Activated T-helper 1 cell treated with anti-CD3 and anti-CD28 coated beads, Interleukin-12 subunit alpha, Interleukin-12 subunit beta, Interleukin-2, Interleukin-4 antibody, amounts not matched to agents 30 ng/mL and 10 ng/mL and 1 ng/mL, durations not matched to agents 14 hours and 24 hours and 36 hours (primary cell): ENCODE measurements around the gene EYA2. TPM values are rescaled to one million over a fixed set of nuclear protein-coding genes. Genes with fewer than 3 reads are reported as not detected.

Source experiments
- DNase-seq: peaks from one replicate; pipeline ENCODE4 v3.0.0; 2021; ENCODE audit warnings: low spot score
- H3K27ac Mint-ChIP-seq: one replicate; pipeline ENCODE4 v1.8.0; 2021; ENCODE audit warnings: mild to moderate bottlenecking, mixed read lengths
- H3K27me3 Mint-ChIP-seq: one replicate; pipeline ENCODE4 v1.8.0; 2022; ENCODE audit warnings: mild to moderate bottlenecking, moderate library complexity, mixed read lengths; ENCODE audit not compliant: insufficient read depth
- H3K36me3 Mint-ChIP-seq: one replicate; pipeline ENCODE4 v1.8.0; 2021; ENCODE audit warnings: low read depth, mixed read lengths
- H3K4me1 Mint-ChIP-seq: one replicate; pipeline ENCODE4 v1.8.0; 2021; ENCODE audit warnings: low read depth, mixed read lengths
- H3K4me3 Mint-ChIP-seq: one replicate; pipeline ENCODE4 v1.8.0; 2021; ENCODE audit warnings: mild to moderate bottlenecking, moderate library complexity, mixed read lengths
- H3K9me3 Mint-ChIP-seq: one replicate; pipeline ENCODE4 v1.8.0; 2021; ENCODE audit warnings: mixed read lengths
- intact Hi-C: fragments of 100-400 bp; cut with micrococcal nuclease; formaldehyde crosslinking; loops from one replicate; pipeline ENCODE4 v1.15.1; 2024
- total RNA-seq: library from RNA; stranded (reverse); gene quantifications from 2 replicates; pipeline ENCODE4 v1.2.3, GENCODE V29; 2022

Gene EYA2
- total RNA-seq, 1 donor from 2014 or later = not detected

DNA sequence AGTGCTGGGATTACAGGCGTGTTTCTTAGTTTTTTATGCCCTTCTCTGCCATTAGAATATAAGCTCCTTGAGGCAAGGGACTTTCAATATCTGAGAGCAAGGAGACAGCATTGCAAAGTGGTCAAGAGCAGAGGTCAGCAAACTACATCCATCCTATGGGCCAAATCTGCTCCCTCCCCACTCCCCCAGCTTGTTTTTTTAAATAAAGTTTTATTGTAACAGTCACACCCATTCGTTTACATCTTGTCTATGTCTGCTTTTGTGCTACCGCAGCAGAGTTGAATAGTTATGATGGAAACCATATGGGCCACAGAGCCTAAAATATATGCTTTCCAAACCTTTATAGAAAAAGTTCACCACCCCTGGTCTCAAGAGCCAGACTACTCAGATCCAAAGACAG lies 227.9 kb downstream of the EYA2 start:
- no peaks in the 10 kb centered on the region for H3K4me1 Mint-ChIP-seq
- no peaks in the 10 kb centered on the region for H3K36me3 Mint-ChIP-seq
- intact Hi-C loops = no loop called here
- H3K4me3 Mint-ChIP-seq = no peak overlapping the region
- peaks cover 30% of the 10 kb centered on the region for H3K27me3 Mint-ChIP-seq
- no peak for DNase-seq
- H3K27ac Mint-ChIP-seq = no peak overlapping the region
- no peaks in the 10 kb centered on the region for H3K9me3 Mint-ChIP-seq

DNA sequence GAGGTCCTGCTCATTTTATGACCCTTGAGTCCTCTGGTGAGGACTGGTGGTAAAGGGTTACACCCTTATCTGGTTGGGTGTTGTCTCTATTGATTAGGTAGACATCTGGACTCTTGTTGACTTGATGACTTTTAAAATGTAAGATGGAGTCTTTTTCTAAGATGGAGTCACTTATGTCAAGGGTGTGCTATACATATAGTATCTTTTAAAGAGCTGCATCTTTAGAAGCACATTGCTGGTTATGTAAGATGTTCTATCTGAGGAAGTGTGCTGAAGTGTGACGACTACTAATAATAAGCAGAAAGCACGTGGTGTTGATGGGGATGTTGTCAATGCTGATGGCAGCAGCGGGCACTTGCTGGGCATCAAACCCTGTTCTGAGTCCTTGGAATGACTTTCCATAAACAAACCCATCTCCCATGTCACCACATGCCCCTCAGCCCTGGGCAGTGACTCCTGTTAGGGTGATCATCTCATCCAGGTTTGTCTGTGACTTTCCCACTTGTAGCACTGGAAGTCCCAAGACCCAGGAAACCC lies 229.6 kb downstream of the EYA2 start:
- intact Hi-C loops = no loop called here
- no peak for DNase-seq
- no peaks in the 10 kb centered on the region for H3K4me1 Mint-ChIP-seq
- H3K36me3 Mint-ChIP-seq = no peaks in the 10 kb centered on the region
- no peak overlapping the region for H3K4me3 Mint-ChIP-seq
- H3K27ac Mint-ChIP-seq = no peak overlapping the region
- no peaks in the 10 kb centered on the region for H3K9me3 Mint-ChIP-seq
- H3K27me3 Mint-ChIP-seq = peaks cover 30% of the 10 kb centered on the region

DNA sequence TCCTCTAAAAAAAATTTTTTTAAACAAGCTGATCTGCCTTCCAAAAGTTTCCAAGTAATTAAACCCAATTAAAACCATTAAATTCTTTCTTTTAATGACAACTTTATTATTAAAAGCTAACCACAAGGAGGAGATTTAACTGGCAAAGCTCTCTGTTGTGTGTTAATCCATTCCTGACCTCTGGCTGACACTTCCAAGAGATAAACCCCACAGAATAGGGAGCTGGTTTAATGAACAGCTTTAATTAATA lies 230.8 kb downstream of the EYA2 start:
- intact Hi-C loops = no loop called here
- no peaks in the 10 kb centered on the region for H3K36me3 Mint-ChIP-seq
- DNase-seq = no peak
- H3K4me1 Mint-ChIP-seq = no peaks in the 10 kb centered on the region
- H3K4me3 Mint-ChIP-seq = no peak overlapping the region
- no peaks in the 10 kb centered on the region for H3K9me3 Mint-ChIP-seq
- H3K27me3 Mint-ChIP-seq = peaks cover 30% of the 10 kb centered on the region
- H3K27ac Mint-ChIP-seq = no peak overlapping the region

DNA sequence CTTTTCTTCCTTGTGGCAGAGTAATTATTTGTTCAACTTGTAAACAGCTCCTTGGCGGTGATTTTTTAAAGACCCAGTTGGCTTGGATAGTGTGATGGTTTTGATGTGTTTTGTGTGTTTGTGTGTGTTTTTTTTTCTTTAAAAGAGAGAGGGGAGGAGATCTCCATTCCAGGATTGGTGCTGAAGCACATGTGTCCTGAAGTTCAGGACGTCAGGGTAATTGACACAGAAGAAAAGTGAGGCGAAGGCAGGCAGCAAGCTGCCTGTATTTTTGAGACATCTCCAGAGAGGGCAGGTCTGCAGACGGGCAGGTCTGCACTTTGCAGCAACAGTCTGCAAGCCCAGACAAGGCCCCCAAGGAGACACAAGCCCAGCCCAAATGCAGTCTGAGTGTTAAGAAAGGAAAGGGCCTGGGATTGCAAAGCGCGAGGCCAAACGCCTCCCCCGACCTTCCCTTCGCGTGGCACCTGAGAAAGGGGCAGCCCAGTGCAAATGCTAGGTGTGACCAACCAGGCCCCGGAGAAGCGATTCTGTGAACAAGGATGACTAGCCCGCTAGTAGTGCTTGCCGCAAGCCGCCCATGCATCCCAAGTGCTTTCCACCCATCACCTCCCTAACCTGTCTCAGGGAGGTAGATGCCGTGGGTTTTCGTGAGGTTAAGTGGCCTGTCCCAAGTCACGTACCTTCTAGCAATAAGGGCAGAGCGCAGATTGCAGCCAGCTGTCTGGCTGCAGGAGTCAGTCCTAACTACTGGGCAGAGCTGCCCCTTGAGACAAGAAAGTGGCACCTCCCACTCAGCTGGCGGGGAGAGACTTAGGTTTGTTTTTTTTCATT lies 231.3 kb downstream of the EYA2 start:
- intact Hi-C loops = no loop called here
- Mint-ChIP-seq H3K4me1 (no peaks in the 10 kb centered on the region), H3K27me3 (peaks cover 28% of the 10 kb centered on the region), H3K9me3 (no peaks in the 10 kb centered on the region), H3K27ac (no peak overlapping the region), H3K4me3 (no peak overlapping the region), H3K36me3 (no peaks in the 10 kb centered on the region)
- DNase-seq = no peak

DNA sequence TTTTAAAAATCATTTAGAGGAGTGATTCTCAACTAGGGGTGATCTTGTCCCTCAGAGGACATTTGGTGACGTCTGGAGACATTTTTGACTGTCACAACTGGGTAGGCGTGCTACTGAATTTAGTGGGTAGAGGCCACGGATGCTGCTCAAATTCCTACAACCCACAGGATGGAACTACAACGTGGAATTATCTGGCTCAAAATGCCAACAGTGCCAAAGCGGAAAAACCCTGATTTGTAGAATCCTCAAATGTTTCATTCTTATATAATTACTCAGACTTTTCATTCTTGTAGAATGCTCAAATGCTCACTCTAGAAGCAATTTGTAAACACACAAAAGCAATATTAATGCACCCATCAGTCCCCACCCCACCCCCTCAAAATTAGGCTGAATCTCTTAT lies 232.1 kb downstream of the EYA2 start:
- Mint-ChIP-seq H3K27me3 (peaks cover 28% of the 10 kb centered on the region), H3K4me3 (no peak overlapping the region), H3K9me3 (no peaks in the 10 kb centered on the region), H3K27ac (no peak overlapping the region), H3K36me3 (no peaks in the 10 kb centered on the region), H3K4me1 (no peaks in the 10 kb centered on the region)
- no peak for DNase-seq
- intact Hi-C loops = no loop called here

DNA sequence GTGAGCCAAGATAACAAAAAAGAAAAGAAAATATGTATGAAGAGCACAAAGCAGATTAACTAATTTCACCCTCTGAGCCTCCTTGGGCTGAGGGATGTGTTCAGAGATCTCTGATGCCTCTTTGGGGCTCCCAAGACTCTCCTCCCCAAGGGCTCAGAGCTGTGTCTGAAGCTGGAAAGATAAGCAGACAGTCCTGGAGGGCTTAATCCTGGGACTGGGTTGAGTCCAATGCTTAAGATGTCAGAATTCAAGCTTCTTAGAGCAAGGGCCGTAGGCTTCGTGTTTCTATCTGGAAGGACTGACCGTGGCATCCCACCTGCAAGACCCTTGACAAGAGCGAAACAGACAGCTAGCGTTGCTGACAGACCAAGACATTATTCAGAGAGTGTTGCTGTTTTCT lies 232.9 kb downstream of the EYA2 start:
- intact Hi-C loops = no loop called here
- Mint-ChIP-seq H3K9me3 (no peaks in the 10 kb centered on the region), H3K27me3 (peaks cover 28% of the 10 kb centered on the region), H3K4me1 (no peaks in the 10 kb centered on the region), H3K36me3 (no peaks in the 10 kb centered on the region), H3K4me3 (no peak overlapping the region), H3K27ac (no peak overlapping the region)
- DNase-seq = no peak

DNA sequence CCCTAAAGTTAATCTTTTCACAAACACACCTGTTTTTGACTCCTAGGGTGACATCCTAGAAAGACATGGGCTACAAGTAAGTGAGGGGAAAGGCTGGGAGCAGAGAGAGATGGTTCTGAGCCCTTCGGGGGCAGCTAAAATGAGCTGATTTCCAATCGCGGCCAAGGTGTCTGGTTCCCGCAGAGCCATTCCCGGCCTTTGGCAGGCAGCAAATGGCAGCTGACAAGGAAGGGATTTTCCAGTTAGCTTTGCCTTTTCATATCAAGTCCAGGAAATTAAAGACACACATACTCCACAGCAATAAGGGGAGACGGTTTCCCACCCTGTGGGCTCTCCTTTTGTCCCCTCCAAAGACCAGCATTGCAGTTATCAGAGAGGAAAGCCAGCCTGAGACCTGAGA lies 233.4 kb downstream of the EYA2 start:
- no peak for DNase-seq

DNA sequence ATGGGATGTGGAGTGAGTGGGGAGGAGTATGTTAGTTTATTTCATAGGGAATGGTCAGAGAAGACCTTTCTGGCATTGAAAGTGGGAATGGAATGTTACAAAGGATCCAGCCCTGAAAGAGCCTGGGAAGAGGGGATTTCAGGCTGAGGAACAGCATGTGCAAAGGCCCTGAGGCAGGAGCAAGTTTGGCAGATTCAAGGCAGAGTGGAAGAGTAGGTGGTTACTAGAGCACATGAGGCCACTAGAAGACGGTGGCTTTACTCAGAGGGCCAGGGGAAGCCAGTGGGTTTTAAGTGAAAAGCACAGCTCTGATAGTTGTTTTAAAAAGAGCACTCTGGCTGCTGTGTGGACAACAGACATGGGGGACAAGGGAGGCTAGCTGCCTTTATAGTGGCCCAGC lies 234.7 kb downstream of the EYA2 start:
- intact Hi-C loops = no loop called here
- no peak for DNase-seq
- no peaks in the 10 kb centered on the region for H3K9me3 Mint-ChIP-seq
- no peaks in the 10 kb centered on the region for H3K36me3 Mint-ChIP-seq
- no peak overlapping the region for H3K27ac Mint-ChIP-seq
- peaks cover 28% of the 10 kb centered on the region for H3K27me3 Mint-ChIP-seq
- no peaks in the 10 kb centered on the region for H3K4me1 Mint-ChIP-seq
- no peak overlapping the region for H3K4me3 Mint-ChIP-seq

More for the DNA sequence above, 233.4 kb downstream of the EYA2 start:
- no peak overlapping the region for H3K4me3 Mint-ChIP-seq
- peaks cover 28% of the 10 kb centered on the region for H3K27me3 Mint-ChIP-seq
- no peaks in the 10 kb centered on the region for H3K4me1 Mint-ChIP-seq
- H3K36me3 Mint-ChIP-seq = no peaks in the 10 kb centered on the region
- intact Hi-C loops = no loop called here
- no peaks in the 10 kb centered on the region for H3K9me3 Mint-ChIP-seq
- no peak overlapping the region for H3K27ac Mint-ChIP-seq

DNA sequence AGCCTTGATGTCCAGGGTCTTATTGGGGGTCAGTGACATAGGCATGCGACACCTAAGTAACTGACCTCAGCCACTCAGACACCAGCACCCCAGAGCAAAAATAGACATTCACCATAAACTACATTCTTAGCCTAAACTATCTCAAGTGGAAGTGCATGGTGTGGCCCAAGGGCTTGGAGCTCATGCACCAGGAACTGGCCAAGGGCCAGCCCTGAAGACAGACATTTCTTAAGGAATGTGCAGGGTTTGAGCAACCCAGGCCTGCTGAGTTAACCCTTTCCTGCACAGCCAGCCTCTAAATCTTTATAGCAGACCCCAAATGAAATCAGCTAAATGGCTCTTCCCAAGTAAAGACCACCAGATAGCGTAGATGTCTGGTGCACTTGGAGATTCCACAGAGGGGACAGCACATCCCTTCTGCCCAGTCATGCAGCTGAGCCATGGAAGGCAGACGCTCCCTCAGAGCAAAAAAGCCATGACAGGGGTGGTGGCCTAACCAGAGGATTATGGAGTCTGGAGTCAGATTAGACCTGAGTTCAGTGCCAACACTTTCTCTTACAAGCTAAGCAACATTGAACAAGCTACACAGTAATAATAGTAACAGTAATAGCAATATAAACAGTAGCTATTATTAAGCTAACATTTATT lies 239.3 kb downstream of the EYA2 start:
- Mint-ChIP-seq H3K27me3 (peaks cover 14% of the 10 kb centered on the region), H3K9me3 (no peaks in the 10 kb centered on the region), H3K4me3 (no peak overlapping the region), H3K4me1 (no peaks in the 10 kb centered on the region), H3K27ac (no peak overlapping the region), H3K36me3 (no peaks in the 10 kb centered on the region)
- intact Hi-C loops = no loop called here
- DNase-seq = no peak

DNA sequence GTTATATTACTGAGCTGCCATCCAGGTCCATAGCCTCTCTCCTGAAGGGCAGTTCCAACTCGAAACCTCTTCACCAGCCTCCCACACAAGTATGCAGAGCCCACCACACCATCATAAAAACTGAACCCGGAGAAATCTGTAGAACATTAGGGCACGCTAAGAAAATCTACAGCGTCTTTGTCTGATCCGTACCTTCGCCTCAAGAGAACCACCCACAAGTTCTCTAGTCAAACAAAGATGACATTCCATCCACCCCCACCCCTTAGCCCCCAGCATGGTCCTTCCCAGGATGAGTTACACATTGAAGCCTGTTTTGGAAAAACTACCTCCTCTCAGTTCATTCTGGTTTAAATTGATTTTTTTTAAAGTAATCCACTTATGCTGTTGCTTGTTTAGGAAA lies 242.1 kb downstream of the EYA2 start:
- H3K36me3 Mint-ChIP-seq = no peaks in the 10 kb centered on the region

DNA sequence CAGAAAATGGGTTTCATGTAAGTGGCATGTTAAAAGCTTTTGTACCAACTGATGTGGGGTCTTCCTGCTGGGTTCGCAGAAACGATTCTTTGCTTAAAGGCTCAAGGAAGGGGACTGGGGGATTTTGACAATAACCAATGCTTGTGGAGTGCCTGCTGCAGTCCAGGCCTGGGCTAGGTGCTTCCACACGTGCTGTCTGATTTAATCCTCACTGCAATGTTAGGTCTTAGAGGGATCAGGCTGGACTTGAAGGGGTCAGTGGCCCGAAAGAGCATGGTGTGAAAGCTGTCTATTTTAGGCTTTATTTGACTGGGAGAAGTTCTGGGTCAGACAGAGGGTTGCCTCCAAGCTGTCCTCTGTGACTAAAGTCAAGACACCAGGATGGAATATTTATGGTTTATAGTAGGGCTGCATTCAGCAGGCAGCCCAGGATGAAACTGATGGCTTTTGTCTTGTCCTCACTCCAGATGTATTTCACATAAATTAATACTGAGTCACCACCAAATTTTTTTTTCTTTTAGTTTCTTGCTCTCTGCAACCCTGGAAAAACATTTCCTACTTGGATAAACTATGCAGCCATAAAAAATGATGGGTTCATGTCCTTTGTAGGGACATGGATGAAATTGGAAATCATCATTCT lies 242.7 kb downstream of the EYA2 start:
- intact Hi-C loops = no loop called here
- Mint-ChIP-seq H3K9me3 (peaks cover 9% of the 10 kb centered on the region), H3K36me3 (no peaks in the 10 kb centered on the region), H3K4me1 (no peaks in the 10 kb centered on the region), H3K27me3 (peaks cover 9% of the 10 kb centered on the region), H3K27ac (no peak overlapping the region), H3K4me3 (no peak overlapping the region)
- no peak for DNase-seq

More for the DNA sequence above, 242.1 kb downstream of the EYA2 start:
- Mint-ChIP-seq H3K4me1 (no peaks in the 10 kb centered on the region), H3K27me3 (peaks cover 9% of the 10 kb centered on the region), H3K9me3 (peaks cover 7% of the 10 kb centered on the region), H3K27ac (no peak overlapping the region), H3K4me3 (no peak overlapping the region)
- DNase-seq = no peak
- intact Hi-C loops = no loop called here

DNA sequence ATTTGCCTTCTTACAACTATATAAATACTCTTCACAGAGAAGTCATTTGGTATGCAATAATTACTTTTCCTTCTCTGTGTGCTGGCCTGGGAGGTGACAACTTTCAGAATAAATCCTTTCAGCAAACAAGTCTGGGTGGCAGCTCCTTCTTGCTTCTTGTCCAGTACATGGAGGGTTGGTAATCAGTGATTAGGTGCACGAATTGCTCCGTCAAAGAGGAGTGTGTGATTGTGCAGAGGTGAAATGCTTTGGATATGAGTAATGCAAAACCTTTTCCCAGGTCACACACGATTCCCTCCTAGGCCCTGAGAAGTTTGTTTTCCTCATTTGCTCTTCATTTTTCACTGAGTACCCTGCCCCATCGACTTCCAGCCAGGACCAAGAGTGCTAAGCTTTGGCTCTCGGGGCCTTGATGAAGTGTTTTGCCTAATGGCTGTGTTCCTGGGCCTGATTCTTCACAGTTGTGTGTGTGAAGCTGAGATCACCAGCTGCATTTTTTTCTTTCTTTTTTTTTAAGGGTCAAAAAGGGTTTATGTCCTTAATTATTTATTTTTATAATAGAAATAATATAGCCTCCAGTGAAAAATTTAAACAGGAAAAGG lies 245.4 kb downstream of the EYA2 start:
- Mint-ChIP-seq H3K4me3 (no peak overlapping the region), H3K27me3 (peaks cover 9% of the 10 kb centered on the region), H3K9me3 (peaks cover 9% of the 10 kb centered on the region), H3K36me3 (no peaks in the 10 kb centered on the region), H3K27ac (no peak overlapping the region), H3K4me1 (no peaks in the 10 kb centered on the region)
- intact Hi-C loops = no loop called here
- no peak for DNase-seq

DNA sequence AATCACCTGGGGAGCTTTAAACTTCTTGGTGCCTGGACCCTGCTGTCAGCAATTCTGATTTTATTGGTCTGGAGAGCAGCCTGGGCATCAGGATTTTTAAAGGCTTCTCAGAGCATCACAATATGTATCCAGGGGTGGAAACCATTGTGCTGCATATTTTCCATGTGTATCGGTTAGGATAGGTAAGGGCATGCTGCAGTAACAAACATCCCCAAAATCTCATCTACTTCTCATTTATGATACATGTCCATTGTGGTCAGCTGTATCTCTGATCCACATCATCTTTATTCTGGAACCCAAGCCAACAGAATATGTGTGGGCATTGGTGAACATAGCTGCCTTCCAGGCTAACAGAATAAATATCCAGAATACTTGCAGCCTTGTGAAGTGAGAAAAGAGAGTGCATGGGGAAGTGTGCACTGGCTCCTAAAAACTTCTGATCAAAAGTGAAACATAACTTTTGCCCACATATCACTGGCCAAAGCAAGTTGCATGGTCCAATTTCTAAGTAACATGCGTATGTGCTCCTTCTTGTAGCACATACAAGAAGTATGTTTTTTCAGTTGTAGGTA lies 246.8 kb downstream of the EYA2 start:
- H3K9me3 Mint-ChIP-seq = peaks cover 9% of the 10 kb centered on the region
- peaks cover 12% of the 10 kb centered on the region for H3K27me3 Mint-ChIP-seq
- H3K36me3 Mint-ChIP-seq = no peaks in the 10 kb centered on the region
- no peak overlapping the region for H3K27ac Mint-ChIP-seq
- no peaks in the 10 kb centered on the region for H3K4me1 Mint-ChIP-seq
- DNase-seq = no peak
- H3K4me3 Mint-ChIP-seq = no peak overlapping the region
- intact Hi-C loops = no loop called here
